Heart left ventricle (tissue), 13 donors: Measurements from ENCODE around the gene KCNE1.
"Not testable (repeated sequence)": the region's sequence is repeated elsewhere in the genome, so short reads cannot be mapped to it uniquely, and the experiment has no call there.

Experiments
- POLR2A ChIP-seq, 2 donors: fragments of 450-650 bp; IDR thresholded peaks; one replicate each; pipeline ENCODE4 v1.6.1; 2017; ENCODE audit warnings: antibody characterized with exemption in 2 of 2, mild to moderate bottlenecking in 2 of 2, moderate library complexity in 2 of 2
- TF ChIP-seq, protein P1 (sequence below), 12 donors: fragments of 200-600 bp; sonication (generic) in 4 of 12; IDR thresholded peaks; one replicate each; pipeline versions ENCODE4 v1.5.0 to v1.8.0; 2018 to 2022; ENCODE audit warnings: antibody characterized with exemption in 12 of 12, mild to moderate bottlenecking in 5 of 12
- donor health status: ischemic (EF 13 %, LVEDD 7.1; RV severe dilation, severe dysfunction).
- donor health status: DM: no; HTN: yes; CAD: no.
- donor health status: DM: no; HTN: no; CAD: no.
- donor health status: ischemic (EF 25% LVEDD 6.9; RV normal size, moderate dysfunction).
- donor health status: ischemic (EF 25% LVEDD 5.7; RV mildly dilated, moderate dysfunction).
- donor health status: ischemic (EF 35%, LVEDD 5.7; RV mildly dilated, moderate dysfunction).
- donor health status: nonischemic (EF 11% LVEDD 7.7; RV severe dilation, severe dysfunction).
- donor health status: DM: yes; HTN: yes; CAD: no.
- donor health status: PGD.
- donor health status: ischemic (EF 29% LVEDD 5.4; RV normal size, mild dysfunction).
- donor health status: nonischemic (EF 23%, LVEDD 6.1; RV moderate dilation, normal function).

- not testable (repeated sequence) for TF ChIP-seq POLR2A (IDR thresholded peaks at IDR 0.05)
- TF ChIP-seq, protein P1, sequence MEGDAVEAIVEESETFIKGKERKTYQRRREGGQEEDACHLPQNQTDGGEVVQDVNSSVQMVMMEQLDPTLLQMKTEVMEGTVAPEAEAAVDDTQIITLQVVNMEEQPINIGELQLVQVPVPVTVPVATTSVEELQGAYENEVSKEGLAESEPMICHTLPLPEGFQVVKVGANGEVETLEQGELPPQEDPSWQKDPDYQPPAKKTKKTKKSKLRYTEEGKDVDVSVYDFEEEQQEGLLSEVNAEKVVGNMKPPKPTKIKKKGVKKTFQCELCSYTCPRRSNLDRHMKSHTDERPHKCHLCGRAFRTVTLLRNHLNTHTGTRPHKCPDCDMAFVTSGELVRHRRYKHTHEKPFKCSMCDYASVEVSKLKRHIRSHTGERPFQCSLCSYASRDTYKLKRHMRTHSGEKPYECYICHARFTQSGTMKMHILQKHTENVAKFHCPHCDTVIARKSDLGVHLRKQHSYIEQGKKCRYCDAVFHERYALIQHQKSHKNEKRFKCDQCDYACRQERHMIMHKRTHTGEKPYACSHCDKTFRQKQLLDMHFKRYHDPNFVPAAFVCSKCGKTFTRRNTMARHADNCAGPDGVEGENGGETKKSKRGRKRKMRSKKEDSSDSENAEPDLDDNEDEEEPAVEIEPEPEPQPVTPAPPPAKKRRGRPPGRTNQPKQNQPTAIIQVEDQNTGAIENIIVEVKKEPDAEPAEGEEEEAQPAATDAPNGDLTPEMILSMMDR (IDR thresholded peaks at IDR 0.05) = not testable (repeated sequence)
Measured at GRCh38 chr21:34443486-34443885, 68.5 kb downstream of the KCNE1 start.
